ENCODE measurements around the gene DERL3. TPM values are rescaled to one million over a fixed set of nuclear protein-coding genes. Genes with fewer than 3 reads are reported as not detected.
A peak's percentile ranks its signal among the peaks of the same experiment; 100 is the strongest.

The DERL3 gene
- total RNA-seq, 4 donors from 2014 or later, result 1.7 TPM; not detected in 3

DNA sequence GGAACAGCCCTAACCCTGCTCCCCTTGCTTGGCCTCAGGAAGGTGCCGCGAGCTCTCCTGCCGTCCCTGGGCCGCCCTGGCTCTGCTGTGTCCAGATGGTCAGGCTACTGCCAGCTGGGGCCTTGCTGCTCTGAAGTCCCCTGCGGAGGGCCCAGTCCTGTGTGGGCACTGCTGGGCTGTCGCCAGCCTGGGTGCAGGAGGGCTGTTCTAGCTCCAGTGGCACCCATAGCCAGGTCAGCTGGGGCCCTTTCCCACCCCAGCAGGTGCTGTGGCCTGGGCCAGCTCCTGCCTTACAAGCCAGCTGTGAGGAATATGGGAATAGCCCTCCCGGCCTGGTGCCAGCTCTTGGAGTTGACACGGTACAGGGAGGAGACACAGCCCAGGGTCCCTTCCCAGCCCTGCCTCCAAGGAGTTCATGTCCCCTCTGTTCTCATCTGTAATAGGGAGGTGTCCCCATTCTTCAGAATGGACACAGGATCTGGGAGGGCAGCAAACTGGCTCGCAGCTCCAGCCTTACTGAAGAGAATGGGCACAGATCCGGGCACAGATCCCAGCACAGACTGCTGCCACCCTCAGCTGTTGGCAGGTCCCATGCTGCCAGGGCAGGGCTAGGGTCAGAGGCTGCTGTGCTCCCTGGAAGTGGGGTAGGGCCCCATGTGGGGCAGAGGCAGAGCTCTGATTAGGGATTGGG lies 3.9 kb downstream of the DERL3 start:
- Histone ChIP-seq H3K9me3 (no peaks in the 10 kb centered on the region), H3K36me3 (peaks cover 0 to 76% of the 10 kb centered on the region in 2 donors), H3K4me1 (peaks cover 0 to 47% (median 17%) of the 10 kb centered on the region in 3 donors), H3K27ac (peak overlapping the region in 2 of 4 donors; percentile 12 to 45), H3K4me3 (no peak overlapping the region), H3K27me3 (no peaks in the 10 kb centered on the region)
- no CpG with 5 or more reads among the region's 10 CpGs for WGBS, 2 donors (ENCODE audit: low coverage in 1 of 2)
- no peak for TF ChIP-seq POLR2AphosphoS5 (IDR thresholded peaks at IDR 0.05)
- no peak for TF ChIP-seq EP300 (IDR thresholded peaks at IDR 0.05)
- no peak for ATAC-seq

DNA sequence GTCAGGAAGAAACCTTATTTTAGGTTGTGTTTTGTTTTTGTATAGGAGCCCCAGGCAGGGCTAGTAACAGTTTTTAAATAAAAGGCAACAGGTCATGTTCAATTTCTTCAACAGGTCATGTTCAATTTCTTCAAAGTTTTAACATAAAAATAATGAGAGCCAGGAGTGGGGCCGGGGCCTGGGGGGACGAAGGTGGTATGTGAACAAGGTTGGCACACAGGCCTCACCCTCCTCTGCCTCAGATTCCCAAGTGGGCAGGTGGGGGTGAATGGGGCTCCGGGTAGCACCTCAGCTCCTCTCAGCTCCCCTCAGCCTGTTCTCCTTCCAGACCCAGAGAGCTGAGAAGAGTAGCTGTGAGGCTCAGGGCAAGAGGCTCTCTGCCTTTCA lies 4.4 kb downstream of the DERL3 start:
- H3K27me3 ChIP-seq, result no peaks in the 10 kb centered on the region
- H3K27ac ChIP-seq, result peak overlapping the region in 2 of 4 donors; percentile 12 to 45
- no peak overlapping the region for H3K4me3 ChIP-seq
- TF ChIP-seq EP300 (IDR thresholded peaks at IDR 0.05), result no peak
- no peak for TF ChIP-seq POLR2A (IDR thresholded peaks at IDR 0.05)
- TF ChIP-seq, protein P1, sequence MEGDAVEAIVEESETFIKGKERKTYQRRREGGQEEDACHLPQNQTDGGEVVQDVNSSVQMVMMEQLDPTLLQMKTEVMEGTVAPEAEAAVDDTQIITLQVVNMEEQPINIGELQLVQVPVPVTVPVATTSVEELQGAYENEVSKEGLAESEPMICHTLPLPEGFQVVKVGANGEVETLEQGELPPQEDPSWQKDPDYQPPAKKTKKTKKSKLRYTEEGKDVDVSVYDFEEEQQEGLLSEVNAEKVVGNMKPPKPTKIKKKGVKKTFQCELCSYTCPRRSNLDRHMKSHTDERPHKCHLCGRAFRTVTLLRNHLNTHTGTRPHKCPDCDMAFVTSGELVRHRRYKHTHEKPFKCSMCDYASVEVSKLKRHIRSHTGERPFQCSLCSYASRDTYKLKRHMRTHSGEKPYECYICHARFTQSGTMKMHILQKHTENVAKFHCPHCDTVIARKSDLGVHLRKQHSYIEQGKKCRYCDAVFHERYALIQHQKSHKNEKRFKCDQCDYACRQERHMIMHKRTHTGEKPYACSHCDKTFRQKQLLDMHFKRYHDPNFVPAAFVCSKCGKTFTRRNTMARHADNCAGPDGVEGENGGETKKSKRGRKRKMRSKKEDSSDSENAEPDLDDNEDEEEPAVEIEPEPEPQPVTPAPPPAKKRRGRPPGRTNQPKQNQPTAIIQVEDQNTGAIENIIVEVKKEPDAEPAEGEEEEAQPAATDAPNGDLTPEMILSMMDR (IDR thresholded peaks at IDR 0.05), result no peak
- TF ChIP-seq POLR2AphosphoS5 (IDR thresholded peaks at IDR 0.05), result no peak
- no peak for ATAC-seq
- WGBS, 2 donors (ENCODE audit: low coverage in 1 of 2), result 100% methylated on average over 2 of the region's 3 CpGs; no CpG with 5 or more reads in 1 of the 2 donors
- peaks cover 0 to 42% (median 15%) of the 10 kb centered on the region in 3 donors for H3K4me1 ChIP-seq
- H3K36me3 ChIP-seq, result peaks cover 0 to 82% of the 10 kb centered on the region in 2 donors
- H3K9me3 ChIP-seq, result no peaks in the 10 kb centered on the region

DNA sequence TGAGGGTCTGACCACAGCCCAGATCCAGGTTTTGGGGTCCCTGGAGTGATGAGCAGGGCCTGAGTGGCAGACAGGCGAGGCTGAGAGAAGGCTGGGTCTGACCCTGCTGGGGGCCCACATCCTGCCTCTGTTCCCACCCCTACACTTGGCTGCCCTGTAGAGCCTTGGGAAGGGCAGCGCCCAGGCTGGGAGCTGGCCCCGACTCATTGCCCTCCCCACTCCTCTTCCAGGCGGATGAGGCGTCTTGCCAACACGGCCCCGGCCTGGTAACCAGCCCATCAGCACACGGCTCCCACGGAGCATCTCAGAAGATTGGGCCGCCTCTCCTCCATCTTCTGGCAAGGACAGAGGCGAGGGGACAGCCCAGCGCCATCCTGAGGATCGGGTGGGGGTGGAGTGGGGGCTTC lies 4.9 kb downstream of the DERL3 start:
- no peak for ATAC-seq
- Histone ChIP-seq H3K4me3 (no peak overlapping the region), H3K9me3 (no peaks in the 10 kb centered on the region), H3K4me1 (peaks cover 0 to 37% (median 10%) of the 10 kb centered on the region in 3 donors), H3K36me3 (peaks cover 0 to 87% of the 10 kb centered on the region in 2 donors), H3K27ac (no peak overlapping the region), H3K27me3 (no peaks in the 10 kb centered on the region)
- TF ChIP-seq EP300 (IDR thresholded peaks at IDR 0.05), result no peak
- TF ChIP-seq POLR2AphosphoS5 (IDR thresholded peaks at IDR 0.05), result no peak
- no peak for TF ChIP-seq POLR2A (IDR thresholded peaks at IDR 0.05)
- TF ChIP-seq, protein P1 (IDR thresholded peaks at IDR 0.05), result no peak
- 100% methylated on average over 4 of the region's 13 CpGs; no CpG with 5 or more reads in 1 of the 2 donors for WGBS, 2 donors (ENCODE audit: low coverage in 1 of 2)

DNA sequence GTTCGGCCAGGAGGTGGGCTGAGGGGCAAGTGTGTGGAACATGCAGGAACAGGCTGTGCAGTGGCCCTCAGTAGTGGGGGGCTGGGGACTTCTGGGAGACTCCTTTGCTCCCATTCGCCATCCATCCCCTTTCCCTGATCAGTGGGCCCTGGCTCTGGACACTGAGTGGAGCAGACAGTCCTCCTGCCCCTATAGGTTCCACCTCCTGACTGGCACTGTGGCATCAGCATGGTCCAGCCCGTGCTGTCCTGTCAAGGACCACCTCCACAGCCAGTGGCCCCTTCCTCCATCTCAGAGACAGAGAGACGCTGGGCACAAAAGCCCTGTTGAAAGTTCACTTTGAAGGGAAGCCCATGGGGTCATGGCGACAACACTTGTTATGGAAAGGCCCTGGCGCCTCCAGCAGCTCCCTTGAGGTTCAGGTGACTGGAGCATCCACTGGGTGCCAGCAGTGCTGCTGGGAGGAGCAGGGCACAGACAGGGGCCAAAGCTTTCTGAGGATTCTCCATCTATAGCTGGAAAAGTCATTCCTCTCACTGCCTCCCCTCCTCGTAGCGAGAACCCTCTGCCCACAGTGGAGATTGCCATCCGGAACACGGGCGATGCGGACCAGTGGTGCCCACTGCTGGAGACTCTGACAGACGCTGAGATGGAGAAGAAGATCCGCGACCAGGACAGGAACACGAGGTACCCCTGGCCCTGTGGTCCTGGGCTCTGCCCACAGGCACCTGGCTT lies 5.6 kb downstream of the DERL3 start:
- no peaks in the 10 kb centered on the region for H3K27me3 ChIP-seq
- H3K4me1 ChIP-seq, result peaks cover 0 to 30% (median 3%) of the 10 kb centered on the region in 3 donors
- H3K4me3 ChIP-seq, result no peak overlapping the region
- WGBS, 2 donors (ENCODE audit: low coverage in 1 of 2), result 100% methylated on average over 1 of the region's 16 CpGs; no CpG with 5 or more reads in 1 of the 2 donors
- no peaks in the 10 kb centered on the region for H3K9me3 ChIP-seq
- no peak for ATAC-seq
- H3K36me3 ChIP-seq, result peaks cover 0 to 94% of the 10 kb centered on the region in 2 donors
- H3K27ac ChIP-seq, result no peak overlapping the region
- TF ChIP-seq POLR2AphosphoS5 (IDR thresholded peaks at IDR 0.05) (no peak), POLR2A (IDR thresholded peaks at IDR 0.05) (no peak), EP300 (IDR thresholded peaks at IDR 0.05) (no peak)
- TF ChIP-seq, protein P1 (IDR thresholded peaks at IDR 0.05), result no peak

DNA sequence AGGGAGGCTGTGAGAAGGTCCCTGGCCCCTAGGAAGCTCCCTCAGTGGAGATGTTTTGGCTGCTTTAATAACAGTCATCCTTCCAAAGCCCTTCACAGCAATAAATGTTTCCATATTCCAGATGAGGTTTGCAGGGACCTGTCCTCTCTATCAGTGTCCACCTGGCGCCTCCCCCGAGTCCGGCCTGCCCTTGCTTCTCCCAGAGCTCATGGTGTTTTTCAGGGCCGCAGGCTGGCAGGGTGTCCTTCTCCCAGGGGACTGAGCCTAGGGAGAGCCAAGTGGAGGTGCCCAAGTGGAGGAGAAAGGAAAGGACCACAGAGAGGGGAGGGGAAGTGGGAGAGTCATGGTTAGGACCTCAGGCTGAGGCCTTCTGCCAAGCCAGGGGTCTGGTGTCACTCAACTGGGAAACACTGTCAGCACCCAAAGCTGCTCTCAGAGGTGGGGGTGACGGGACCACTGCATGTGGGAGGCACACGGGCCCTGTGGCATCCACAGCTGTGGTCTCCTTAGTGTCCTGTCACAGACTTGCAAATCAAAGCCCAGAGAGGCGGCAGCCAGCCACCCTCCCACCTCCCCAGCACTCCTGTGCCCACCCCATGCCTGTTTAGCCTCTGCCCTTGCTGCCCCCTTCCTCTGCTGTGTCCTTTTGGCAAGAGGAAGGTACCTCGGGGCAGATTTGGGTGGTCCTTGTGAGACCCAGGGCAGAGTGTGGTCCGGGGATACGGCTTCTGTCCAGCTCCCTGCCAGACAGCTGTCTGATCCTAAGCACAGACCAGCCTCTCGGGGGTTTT lies 6.4 kb downstream of the DERL3 start:
- Histone ChIP-seq H3K27ac (no peak overlapping the region), H3K36me3 (peaks cover 0 to 98% of the 10 kb centered on the region in 2 donors), H3K4me1 (peaks cover 0 to 24% (median 0%) of the 10 kb centered on the region in 3 donors), H3K4me3 (no peak overlapping the region), H3K9me3 (no peaks in the 10 kb centered on the region), H3K27me3 (no peaks in the 10 kb centered on the region)
- TF ChIP-seq POLR2AphosphoS5 (IDR thresholded peaks at IDR 0.05), result no peak
- TF ChIP-seq, protein P1 (IDR thresholded peaks at IDR 0.05), result no peak
- TF ChIP-seq EP300 (IDR thresholded peaks at IDR 0.05), result no peak
- TF ChIP-seq POLR2A (IDR thresholded peaks at IDR 0.05), result no peak
- 33 to 40% methylated on average over 1 to 3 of the region's 11 CpGs for WGBS, 2 donors (ENCODE audit: low coverage in 1 of 2)
- no peak for ATAC-seq

Measured in gastroesophageal sphincter (tissue), 4 donors.